ENCODE results near the gene ECT2L. TPM values are rescaled to one million over a fixed set of nuclear protein-coding genes. Genes with fewer than 3 reads are reported as not detected.

Gene ECT2L
- total and polyA plus RNA-seq, 2 donors, result 0.05 to 0.21 TPM

GRCh38 chr6:138785980-138786379 lies 9.9 kb upstream of the ECT2L start:
- Histone ChIP-seq H3K4me3 (ENCODE audit: low read depth, low read length) (no peak overlapping the region), H3K27ac (ENCODE audit: low read depth) (no peak overlapping the region), H3K4me1 (ENCODE audit: insufficient read depth) (no peaks in the 10 kb centered on the region), H3K36me3 (ENCODE audit: insufficient read depth) (peaks cover 13% of the 10 kb centered on the region)
- no peak for DNase-seq (ENCODE audit: extremely low spot score)
- WGBS, result 82% methylated on average over 3 of the region's 3 CpGs

- Histone ChIP-seq H3K4me3 (ENCODE audit: low read depth, low read length) (no peak overlapping the region), H3K27ac (ENCODE audit: low read depth) (no peak overlapping the region), H3K4me1 (ENCODE audit: insufficient read depth) (no peaks in the 10 kb centered on the region), H3K36me3 (ENCODE audit: insufficient read depth) (peaks cover 6% of the 10 kb centered on the region)
- DNase-seq (ENCODE audit: extremely low spot score), result no peak
- 54% methylated on average over 1 of the region's 1 CpG for WGBS
Observed at GRCh38 chr6:138787138-138787537, 8.7 kb upstream of the ECT2L start.

- WGBS, result 73% methylated on average over 2 of the region's 2 CpGs
- no peaks in the 10 kb centered on the region for H3K4me1 ChIP-seq (ENCODE audit: insufficient read depth)
- H3K4me3 ChIP-seq (ENCODE audit: low read depth, low read length), result no peak overlapping the region
- DNase-seq (ENCODE audit: extremely low spot score), result no peak
- no peak overlapping the region for H3K27ac ChIP-seq (ENCODE audit: low read depth)
- no peaks in the 10 kb centered on the region for H3K36me3 ChIP-seq (ENCODE audit: insufficient read depth)
Observed at GRCh38 chr6:138796771-138797170, 884 bp downstream of the ECT2L start.

GRCh38 chr6:138797806-138798446 lies 2.0 kb downstream of the ECT2L start:
- no peak for DNase-seq (ENCODE audit: extremely low spot score)
- no peaks in the 10 kb centered on the region for H3K4me1 ChIP-seq (ENCODE audit: insufficient read depth)
- H3K27ac ChIP-seq (ENCODE audit: low read depth), result no peak overlapping the region
- no peaks in the 10 kb centered on the region for H3K36me3 ChIP-seq (ENCODE audit: insufficient read depth)
- WGBS, result 87% methylated on average over 4 of the region's 4 CpGs
- no peak overlapping the region for H3K4me3 ChIP-seq (ENCODE audit: low read depth, low read length)

GRCh38 chr6:138800377-138801150 lies 4.7 kb downstream of the ECT2L start:
- H3K36me3 ChIP-seq (ENCODE audit: insufficient read depth), result no peaks in the 10 kb centered on the region
- no peak overlapping the region for H3K4me3 ChIP-seq (ENCODE audit: low read depth, low read length)
- no peak overlapping the region for H3K27ac ChIP-seq (ENCODE audit: low read depth)
- 86% methylated on average over 2 of the region's 2 CpGs for WGBS
- DNase-seq (ENCODE audit: extremely low spot score), result no peak
- H3K4me1 ChIP-seq (ENCODE audit: insufficient read depth), result no peaks in the 10 kb centered on the region

- 55% methylated on average over 2 of the region's 2 CpGs for WGBS
- no peak for DNase-seq (ENCODE audit: extremely low spot score)
- H3K27ac ChIP-seq (ENCODE audit: low read depth), result no peak overlapping the region
Observed at GRCh38 chr6:138803331-138803730, 7.4 kb downstream of the ECT2L start.

GRCh38 chr6:138803861-138804260 lies 8.0 kb downstream of the ECT2L start:
- Histone ChIP-seq H3K27ac (ENCODE audit: low read depth) (no peak overlapping the region), H3K4me1 (ENCODE audit: insufficient read depth) (no peaks in the 10 kb centered on the region), H3K36me3 (ENCODE audit: insufficient read depth) (no peaks in the 10 kb centered on the region), H3K4me3 (ENCODE audit: low read depth, low read length) (no peak overlapping the region)
- DNase-seq (ENCODE audit: extremely low spot score), result no peak
- WGBS, result 32% methylated on average over 4 of the region's 4 CpGs

More at GRCh38 chr6:138803331-138803730, 7.4 kb downstream of the ECT2L start:
- H3K4me3 ChIP-seq (ENCODE audit: low read depth, low read length), result no peak overlapping the region
- no peaks in the 10 kb centered on the region for H3K4me1 ChIP-seq (ENCODE audit: insufficient read depth)
- H3K36me3 ChIP-seq (ENCODE audit: insufficient read depth), result no peaks in the 10 kb centered on the region

GRCh38 chr6:138805016-138805765 lies 9.3 kb downstream of the ECT2L start:
- WGBS, result 79% methylated on average over 9 of the region's 9 CpGs
- Histone ChIP-seq H3K4me3 (ENCODE audit: low read depth, low read length) (no peak overlapping the region), H3K36me3 (ENCODE audit: insufficient read depth) (no peaks in the 10 kb centered on the region), H3K4me1 (ENCODE audit: insufficient read depth) (no peaks in the 10 kb centered on the region), H3K27ac (ENCODE audit: low read depth) (no peak overlapping the region)
- no peak for DNase-seq (ENCODE audit: extremely low spot score)

GRCh38 chr6:138806889-138807288 lies 11.0 kb downstream of the ECT2L start:
- no peak overlapping the region for H3K4me3 ChIP-seq (ENCODE audit: low read depth, low read length)
- no peaks in the 10 kb centered on the region for H3K4me1 ChIP-seq (ENCODE audit: insufficient read depth)
- no peak for DNase-seq (ENCODE audit: extremely low spot score)
- H3K27ac ChIP-seq (ENCODE audit: low read depth), result no peak overlapping the region
- H3K36me3 ChIP-seq (ENCODE audit: insufficient read depth), result no peaks in the 10 kb centered on the region
- 94% methylated on average over 1 of the region's 1 CpG for WGBS

- Histone ChIP-seq H3K36me3 (ENCODE audit: insufficient read depth) (no peaks in the 10 kb centered on the region), H3K4me1 (ENCODE audit: insufficient read depth) (no peaks in the 10 kb centered on the region), H3K27ac (ENCODE audit: low read depth) (no peak overlapping the region), H3K4me3 (ENCODE audit: low read depth, low read length) (no peak overlapping the region)
- DNase-seq (ENCODE audit: extremely low spot score), result no peak
- 86% methylated on average over 3 of the region's 3 CpGs for WGBS
Observed at GRCh38 chr6:138809677-138810076, 13.8 kb downstream of the ECT2L start.

GRCh38 chr6:138811866-138812265 lies 16.0 kb downstream of the ECT2L start:
- DNase-seq (ENCODE audit: extremely low spot score), result no peak
- Histone ChIP-seq H3K4me3 (ENCODE audit: low read depth, low read length) (no peak overlapping the region), H3K36me3 (ENCODE audit: insufficient read depth) (no peaks in the 10 kb centered on the region), H3K27ac (ENCODE audit: low read depth) (no peak overlapping the region), H3K4me1 (ENCODE audit: insufficient read depth) (no peaks in the 10 kb centered on the region)
- 84% methylated on average over 3 of the region's 3 CpGs for WGBS

GRCh38 chr6:138814179-138814834 lies 18.4 kb downstream of the ECT2L start:
- 60% methylated on average over 5 of the region's 5 CpGs for WGBS
- Histone ChIP-seq H3K4me3 (ENCODE audit: low read depth, low read length) (no peak overlapping the region), H3K27ac (ENCODE audit: low read depth) (no peak overlapping the region), H3K36me3 (ENCODE audit: insufficient read depth) (no peaks in the 10 kb centered on the region), H3K4me1 (ENCODE audit: insufficient read depth) (no peaks in the 10 kb centered on the region)
- peak; percentile 74 for DNase-seq (ENCODE audit: extremely low spot score)

GRCh38 chr6:138815221-138815620 lies 19.3 kb downstream of the ECT2L start:
- 80% methylated on average over 6 of the region's 6 CpGs for WGBS
- no peak overlapping the region for H3K4me3 ChIP-seq (ENCODE audit: low read depth, low read length)
- H3K27ac ChIP-seq (ENCODE audit: low read depth), result no peak overlapping the region
- no peaks in the 10 kb centered on the region for H3K36me3 ChIP-seq (ENCODE audit: insufficient read depth)
- no peaks in the 10 kb centered on the region for H3K4me1 ChIP-seq (ENCODE audit: insufficient read depth)
- no peak for DNase-seq (ENCODE audit: extremely low spot score)

Data from urinary bladder (tissue), 4 donors.